DND-41 (cell line): ENCODE results near the gene TPH1.

Experiments
- EZH2 ChIP-seq: IDR thresholded peaks from 3 replicates; pipeline ENCODE4 v1.6.1; 2012; ENCODE audit warnings: borderline replicate concordance, low read depth, mild to moderate bottlenecking, moderate library complexity, low read length, inconsistent platforms; ENCODE audit not compliant: severe bottlenecking
- TF ChIP-seq, protein P1 (sequence below): IDR thresholded peaks from 2 replicates; pipeline ENCODE4 v1.5.1; 2012; ENCODE audit warnings: borderline replicate concordance, low read length, moderate library complexity, mild to moderate bottlenecking; ENCODE audit not compliant: poor library complexity, severe bottlenecking; ENCODE audit errors: extremely low read depth

GRCh38 chr11:18001191-18001590 lies 44.9 kb downstream of the TPH1 start:
- TF ChIP-seq, protein P1, sequence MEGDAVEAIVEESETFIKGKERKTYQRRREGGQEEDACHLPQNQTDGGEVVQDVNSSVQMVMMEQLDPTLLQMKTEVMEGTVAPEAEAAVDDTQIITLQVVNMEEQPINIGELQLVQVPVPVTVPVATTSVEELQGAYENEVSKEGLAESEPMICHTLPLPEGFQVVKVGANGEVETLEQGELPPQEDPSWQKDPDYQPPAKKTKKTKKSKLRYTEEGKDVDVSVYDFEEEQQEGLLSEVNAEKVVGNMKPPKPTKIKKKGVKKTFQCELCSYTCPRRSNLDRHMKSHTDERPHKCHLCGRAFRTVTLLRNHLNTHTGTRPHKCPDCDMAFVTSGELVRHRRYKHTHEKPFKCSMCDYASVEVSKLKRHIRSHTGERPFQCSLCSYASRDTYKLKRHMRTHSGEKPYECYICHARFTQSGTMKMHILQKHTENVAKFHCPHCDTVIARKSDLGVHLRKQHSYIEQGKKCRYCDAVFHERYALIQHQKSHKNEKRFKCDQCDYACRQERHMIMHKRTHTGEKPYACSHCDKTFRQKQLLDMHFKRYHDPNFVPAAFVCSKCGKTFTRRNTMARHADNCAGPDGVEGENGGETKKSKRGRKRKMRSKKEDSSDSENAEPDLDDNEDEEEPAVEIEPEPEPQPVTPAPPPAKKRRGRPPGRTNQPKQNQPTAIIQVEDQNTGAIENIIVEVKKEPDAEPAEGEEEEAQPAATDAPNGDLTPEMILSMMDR: no peak
- no peak for TF ChIP-seq EZH2
